ENCODE results near the gene RBM23. TPM values are rescaled to one million over a fixed set of nuclear protein-coding genes. Genes with fewer than 3 reads are reported as not detected.

RBM23 gene
- total RNA-seq, 1 experiment from 2014 or later: 78.9 TPM

- Histone ChIP-seq H3K27ac (ENCODE audit: low read length) (no peak overlapping the region), H3K36me3 (ENCODE audit: low read depth, low read length) (peaks cover 22% of the 10 kb centered on the region; the same call in 1 of the 2 replicates), H3K4me1 (ENCODE audit: insufficient read depth, low read length) (peaks cover 23% of the 10 kb centered on the region), H3K9ac (ENCODE audit: low read length) (no peak overlapping the region), H3K79me2 (ENCODE audit: low read length) (no peaks in the 10 kb centered on the region), H3K9me2 (replicated peaks; ENCODE audit: low read length) (no peaks in the 10 kb centered on the region), H3F3A (ENCODE audit: low read length, unreplicated experiment) (no peaks in the 10 kb centered on the region), H3K27me3 (ENCODE audit: low read length) (no peaks in the 10 kb centered on the region), H3K4me2 (ENCODE audit: low read length) (0 out of 2 replicates have a peak overlapping the region, but pooled peaks have one; percentile 1), H4K20me1 (ENCODE audit: low read length) (no peaks in the 10 kb centered on the region), H2AFZ (ENCODE audit: low read length) (no peak overlapping the region), H3K9me3 (ENCODE audit: low read length) (no peaks in the 10 kb centered on the region), H3K4me3 (ENCODE audit: low read length) (no peak overlapping the region)
- POLR2A ChIA-PET (ENCODE audit: unreplicated experiment): interaction anchor here (0.6 kb wide), 1 partner anchor 62 kb away, joined by 5 read pairs; no protein-coding TSS in a partner anchor
- intact Hi-C loops (cut with micrococcal nuclease): no loop called here
- no peak for TF ChIP-seq EZH2 (IDR thresholded peaks at IDR 0.05; ENCODE audit: low read length, unreplicated experiment)
- no peak for TF ChIP-seq CTCF (conservative IDR thresholded peaks at IDR 0.05; ENCODE audit: low read depth, low read length)
- no peak for TF ChIP-seq EZH2phosphoT487 (IDR thresholded peaks at IDR 0.05; ENCODE audit: borderline replicate concordance, low read length)
- BruUV-seq (replicated peaks): no TSS peak
- peak; percentile 78 for DNase-seq
- CTCF ChIA-PET: no interaction called here
- peak; percentile 83 for ATAC-seq
Observed at GRCh38 chr14:22898302-22899090, 20.5 kb downstream of the RBM23 start.

GRCh38 chr14:22897357-22897756 is 21.6 kb downstream of the RBM23 start:
- no peak overlapping the region for H3K4me3 ChIP-seq (ENCODE audit: low read length)
- no peak overlapping the region for H2AFZ ChIP-seq (ENCODE audit: low read length)
- H3K27ac ChIP-seq (ENCODE audit: low read length): no peak overlapping the region
- H3K4me2 ChIP-seq (ENCODE audit: low read length): no peak overlapping the region
- DNase-seq (no peak), ATAC-seq (no peak)
- no TSS peak for BruUV-seq (replicated peaks)
- ChIA-PET CTCF (no interaction called here), POLR2A (ENCODE audit: unreplicated experiment) (no interaction called here)
- no peaks in the 10 kb centered on the region for H3K79me2 ChIP-seq (ENCODE audit: low read length)
- H4K20me1 ChIP-seq (ENCODE audit: low read length): no peaks in the 10 kb centered on the region
- H3K36me3 ChIP-seq (ENCODE audit: low read depth, low read length): peaks cover 16% of the 10 kb centered on the region; the same call in 1 of the 2 replicates
- H3K9me3 ChIP-seq (ENCODE audit: low read length): no peaks in the 10 kb centered on the region
- H3K9ac ChIP-seq (ENCODE audit: low read length): no peak overlapping the region
- peaks cover 17% of the 10 kb centered on the region for H3K4me1 ChIP-seq (ENCODE audit: insufficient read depth, low read length)
- intact Hi-C loops (cut with micrococcal nuclease): no loop called here
- no peaks in the 10 kb centered on the region for H3K9me2 ChIP-seq (replicated peaks; ENCODE audit: low read length)
- no peaks in the 10 kb centered on the region for H3K27me3 ChIP-seq (ENCODE audit: low read length)
- TF ChIP-seq EZH2phosphoT487 (IDR thresholded peaks at IDR 0.05; ENCODE audit: borderline replicate concordance, low read length) (no peak), CTCF (conservative IDR thresholded peaks at IDR 0.05; ENCODE audit: low read depth, low read length) (no peak), EZH2 (IDR thresholded peaks at IDR 0.05; ENCODE audit: low read length, unreplicated experiment) (no peak)
- H3F3A ChIP-seq (ENCODE audit: low read length, unreplicated experiment): no peaks in the 10 kb centered on the region

- Histone ChIP-seq H3K9ac (ENCODE audit: low read length) (no peak overlapping the region), H3K4me1 (ENCODE audit: insufficient read depth, low read length) (peaks cover 17% of the 10 kb centered on the region), H4K20me1 (ENCODE audit: low read length) (no peaks in the 10 kb centered on the region), H2AFZ (ENCODE audit: low read length) (no peak overlapping the region), H3K79me2 (ENCODE audit: low read length) (no peaks in the 10 kb centered on the region), H3K27me3 (ENCODE audit: low read length) (no peaks in the 10 kb centered on the region), H3K36me3 (ENCODE audit: low read depth, low read length) (peaks cover 10% of the 10 kb centered on the region; the same call in 1 of the 2 replicates), H3K4me3 (ENCODE audit: low read length) (no peak overlapping the region), H3K9me3 (ENCODE audit: low read length) (no peaks in the 10 kb centered on the region), H3F3A (ENCODE audit: low read length, unreplicated experiment) (no peaks in the 10 kb centered on the region), H3K9me2 (replicated peaks; ENCODE audit: low read length) (no peaks in the 10 kb centered on the region), H3K27ac (ENCODE audit: low read length) (no peak overlapping the region), H3K4me2 (ENCODE audit: low read length) (no peak overlapping the region)
- CTCF ChIA-PET: interaction anchor here (0.5 kb wide), 1 partner anchor 633 kb away, joined by 3 read pairs; no protein-coding TSS in a partner anchor
- no TSS peak for BruUV-seq (replicated peaks)
- POLR2A ChIA-PET (ENCODE audit: unreplicated experiment): no interaction called here
- intact Hi-C loops (cut with micrococcal nuclease): no loop called here
- DNase-seq (no peak), ATAC-seq (no peak)
- TF ChIP-seq CTCF (conservative IDR thresholded peaks at IDR 0.05; ENCODE audit: low read depth, low read length) (no peak), EZH2 (IDR thresholded peaks at IDR 0.05; ENCODE audit: low read length, unreplicated experiment) (no peak), EZH2phosphoT487 (IDR thresholded peaks at IDR 0.05; ENCODE audit: borderline replicate concordance, low read length) (no peak)
Observed at GRCh38 chr14:22896760-22897159, 22.2 kb downstream of the RBM23 start.

Data from PC-3 (cell line).